Erythroblast (primary cell): ENCODE results near the gene IMMP2L.

ENCODE experiments used
- GATA1 ChIP-seq: IDR thresholded peaks from 2 replicates; pipeline ENCODE4 v1.6.1; 2011; ENCODE audit warnings: low read depth, mild to moderate bottlenecking, control low read depth, low read length, moderate library complexity
- POLR2A ChIP-seq: IDR thresholded peaks from 2 replicates; pipeline ENCODE4 v1.6.1; 2011; ENCODE audit warnings: mild to moderate bottlenecking, low read length

DNA sequence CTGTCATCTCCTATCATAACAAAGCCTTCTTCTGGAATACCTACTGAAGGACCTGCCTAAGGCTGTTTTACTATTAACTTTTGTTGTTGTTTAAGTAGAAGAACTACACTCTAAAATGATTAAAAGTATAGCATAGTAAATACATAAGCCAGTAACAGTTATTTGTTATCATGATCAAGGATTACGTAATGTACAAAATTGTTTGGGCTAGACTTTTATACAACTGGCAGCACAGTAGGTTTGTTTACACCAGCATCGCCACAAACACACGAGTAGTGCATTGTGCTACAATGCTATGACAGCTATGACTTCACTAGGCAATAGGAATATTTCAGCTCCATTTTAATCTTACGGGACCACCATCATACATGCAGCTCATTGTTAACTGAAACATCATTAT lies 302.3 kb downstream of the IMMP2L start:
- TF ChIP-seq POLR2A (no peak), GATA1 (no peak)
